22Rv1 (cell line): ENCODE results near the gene TRPV2.
"Not testable (repeated sequence)": the region's sequence is repeated elsewhere in the genome, so short reads cannot be mapped to it uniquely, and the experiment has no call there.

Source experiments
- H3K27ac ChIP-seq: fragments of 450-650 bp; 2 replicates; pipeline ENCODE4 v1.5.1; 2017
- CTCF ChIP-seq: fragments of 450-650 bp; IDR thresholded peaks from 2 replicates; pipeline ENCODE4 v1.5.1; 2017; ENCODE audit warnings: mild to moderate bottlenecking
- ZFX ChIP-seq: fragments of 450-650 bp; IDR thresholded peaks from 2 replicates; pipeline ENCODE4 v1.6.1; 2017; ENCODE audit warnings: antibody characterized with exemption, borderline replicate concordance

The TRPV2 gene

GRCh38 chr17:16398270-16399267 lies 16.8 kb upstream of the TRPV2 start:
- H3K27ac ChIP-seq, result no peak overlapping the region
- TF ChIP-seq ZFX (no peak), CTCF (no peak)

- not testable (repeated sequence) for H3K27ac ChIP-seq
Observed at GRCh38 chr17:16403847-16404246, 11.5 kb upstream of the TRPV2 start.

- H3K27ac ChIP-seq, result 0 out of 2 replicates have a peak overlapping the region, but pooled peaks have one; percentile 25
- TF ChIP-seq ZFX, result no peak
- TF ChIP-seq CTCF, result no peak
Observed at GRCh38 chr17:16406742-16407674, 8.4 kb upstream of the TRPV2 start.

- no peak overlapping the region for H3K27ac ChIP-seq
- TF ChIP-seq ZFX (no peak), CTCF (no peak)
Observed at GRCh38 chr17:16407911-16408588, 7.3 kb upstream of the TRPV2 start.

GRCh38 chr17:16417399-16417798 lies 2.0 kb downstream of the TRPV2 start:
- no peak for TF ChIP-seq ZFX
- TF ChIP-seq CTCF, result no peak
- H3K27ac ChIP-seq, result no peak overlapping the region

- no peak overlapping the region for H3K27ac ChIP-seq
- no peak for TF ChIP-seq CTCF
- TF ChIP-seq ZFX, result no peak
Observed at GRCh38 chr17:16417896-16418684, 2.7 kb downstream of the TRPV2 start.
